Activated CD4-positive, CD25-positive, alpha-beta regulatory T cell (primary cell): ENCODE data around the gene CSRNP3.
"Not testable (repeated sequence)": the region's sequence is repeated elsewhere in the genome, so short reads cannot be mapped to it uniquely, and the experiment has no call there.

Experiments
- DNase-seq, 4 experiments: peaks; one replicate each; lab custom pipeline; 2025; lab: John Stamatoyannopoulos, UW

CSRNP3 gene

GRCh38 chr2:165587335-165587938 lies 117.9 kb downstream of the CSRNP3 start:
- no peak for DNase-seq

DNA sequence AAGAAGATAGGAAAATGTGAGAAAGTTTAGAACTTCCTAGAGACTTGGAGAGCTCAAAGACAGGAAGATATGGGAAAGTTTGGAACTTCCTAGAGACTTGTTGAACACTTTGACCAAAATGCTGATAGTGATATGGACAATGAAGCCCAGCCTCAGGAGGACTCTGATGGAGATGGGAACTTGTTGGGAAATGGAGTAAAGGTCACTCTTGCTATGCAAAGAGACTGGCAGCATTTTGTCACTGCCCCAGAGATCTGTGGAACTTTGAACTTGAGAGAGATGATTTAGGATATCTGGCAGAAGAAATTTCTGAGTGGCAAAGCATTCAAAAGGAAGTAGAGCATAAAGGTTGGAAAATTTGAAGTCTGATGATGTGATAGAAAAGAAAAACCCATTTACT lies 121.5 kb downstream of the CSRNP3 start:
- not testable (repeated sequence) for DNase-seq

- DNase-seq, result no peak
These were observed 123.6 kb downstream of the CSRNP3 start for GRCh38 chr2:165593081-165593480.

DNA sequence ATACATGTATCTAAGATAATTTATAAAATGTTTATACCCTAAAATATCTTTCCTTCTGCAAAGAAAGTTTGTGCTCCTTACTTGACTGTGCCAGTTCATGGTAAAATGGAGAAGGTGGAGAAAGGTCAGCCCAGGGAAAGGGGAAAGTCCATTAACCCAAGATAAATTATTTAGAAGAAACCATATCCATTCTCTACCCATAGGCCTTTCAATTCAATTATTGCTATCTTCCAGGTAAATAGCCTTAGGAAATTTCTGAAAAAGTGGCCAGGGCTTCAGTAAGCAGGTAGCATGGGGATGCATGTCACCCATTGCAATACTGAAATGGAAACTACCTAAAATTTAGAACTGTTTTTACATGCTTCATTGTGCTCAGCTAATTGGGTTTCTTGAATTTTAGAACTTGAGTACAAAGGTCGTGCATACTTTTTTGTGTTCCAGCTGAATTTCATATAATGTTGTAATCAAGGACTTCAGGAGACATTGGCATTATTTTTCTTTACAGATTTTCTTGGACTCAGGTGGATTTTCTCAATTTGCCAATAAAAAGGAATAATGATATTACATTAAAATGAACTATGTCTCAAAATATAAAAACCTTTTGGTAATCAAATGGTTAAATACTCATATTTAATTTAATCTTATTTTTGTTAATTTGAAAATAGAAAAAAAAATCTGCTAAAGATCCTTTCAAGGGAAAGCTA lies 124.9 kb downstream of the CSRNP3 start:
- DNase-seq, result no peak

GRCh38 chr2:165594935-165595255 lies 125.4 kb downstream of the CSRNP3 start:
- no peak for DNase-seq

DNA sequence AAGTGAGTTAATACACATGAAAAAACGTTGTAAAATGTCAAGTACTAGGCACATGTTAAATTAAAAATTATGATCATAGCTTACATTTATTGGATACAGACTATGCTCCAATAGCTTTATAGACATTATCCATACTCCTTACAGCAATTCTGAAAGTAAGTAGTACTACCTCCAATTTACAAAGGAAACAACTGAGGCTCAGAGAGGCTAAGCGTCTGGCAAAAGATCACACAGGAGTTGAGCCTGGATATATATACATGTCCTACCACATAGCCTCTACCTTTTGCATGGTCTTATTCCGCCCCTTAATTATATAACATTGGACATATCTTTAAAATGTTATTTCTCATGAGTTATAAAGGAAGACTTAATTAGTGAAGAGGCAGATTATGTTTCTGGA lies 127.3 kb downstream of the CSRNP3 start:
- no peak for DNase-seq

DNA sequence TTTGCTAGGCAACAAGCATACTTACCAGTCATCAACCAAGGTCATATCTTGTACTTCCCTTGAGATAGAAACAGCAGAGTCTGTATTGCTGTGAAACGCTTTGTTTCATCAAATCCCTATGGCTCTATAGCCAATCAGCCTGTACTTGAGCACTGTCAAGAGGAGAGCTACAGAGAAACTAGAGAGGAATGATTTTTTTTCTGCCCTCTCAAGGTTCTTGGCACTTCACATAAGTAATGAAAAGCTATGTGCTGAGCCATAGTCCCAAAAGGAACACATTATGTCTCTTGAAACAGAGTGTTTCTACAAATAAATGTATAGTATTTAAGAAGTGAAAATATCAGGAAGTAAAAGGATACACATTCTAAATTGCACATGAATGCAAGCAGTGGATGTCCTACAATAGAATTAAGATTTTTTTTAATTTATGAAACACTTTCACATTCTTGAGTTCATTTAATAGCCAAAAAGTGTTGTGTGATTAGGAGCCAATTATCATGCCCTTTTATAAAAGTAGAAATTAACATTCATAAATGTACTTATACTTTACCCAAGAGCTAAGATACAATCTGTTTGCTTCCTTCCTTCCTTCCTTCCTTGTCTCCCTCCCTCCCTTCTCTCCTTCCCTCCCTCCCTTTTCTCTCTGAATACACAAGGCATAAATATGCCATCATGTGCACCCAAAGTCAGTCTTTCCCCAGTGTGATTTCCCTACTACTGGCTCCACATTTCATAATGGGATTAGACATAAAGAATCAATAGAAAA lies 131.8 kb downstream of the CSRNP3 start:
- DNase-seq, result no peak

- no peak for DNase-seq
These were observed 132.5 kb downstream of the CSRNP3 start for GRCh38 chr2:165601928-165602521.

DNA sequence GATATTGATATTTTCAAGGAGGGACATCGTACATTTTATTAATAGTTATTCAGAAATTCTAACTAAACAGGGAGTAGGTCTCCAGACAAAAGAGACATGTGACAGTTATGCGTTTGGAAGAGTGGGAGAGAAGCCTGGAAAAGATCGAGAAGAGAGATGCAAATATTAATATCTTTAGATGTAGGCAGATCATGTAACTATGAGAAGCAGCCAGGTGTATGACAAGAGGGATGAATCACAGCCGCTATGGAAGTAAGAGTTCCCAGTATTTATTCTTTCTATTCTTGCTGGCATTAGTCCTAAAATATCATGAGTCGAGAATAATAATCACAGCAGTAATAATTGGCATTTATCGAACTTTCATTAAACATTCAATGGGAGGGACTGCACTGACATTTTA lies 140.2 kb downstream of the CSRNP3 start:
- DNase-seq, result no peak

DNA sequence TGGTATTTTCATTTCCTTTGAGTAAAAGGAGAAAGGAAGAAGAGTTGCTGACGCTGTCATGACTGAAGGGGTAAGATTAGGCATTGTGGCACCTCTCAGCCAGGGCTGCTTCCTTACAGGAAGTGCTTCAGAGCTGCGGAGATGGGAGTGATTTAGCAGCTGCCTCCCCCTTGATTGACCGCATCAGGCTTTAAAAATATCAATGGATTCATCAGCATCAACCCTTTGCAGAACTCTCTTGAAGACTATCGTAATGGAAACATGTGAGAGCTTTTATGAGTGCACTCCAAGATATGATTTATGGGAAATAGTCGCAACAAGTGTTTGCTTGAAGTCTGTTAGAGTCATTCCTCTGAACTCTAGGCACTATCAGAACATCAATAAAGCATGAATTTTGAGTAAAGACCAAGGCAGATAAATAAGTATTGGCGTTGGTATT lies 141.1 kb downstream of the CSRNP3 start:
- no peak for DNase-seq

GRCh38 chr2:165617741-165618481 lies 148.4 kb downstream of the CSRNP3 start:
- DNase-seq, result no peak

GRCh38 chr2:165618806-165619205 lies 149.3 kb downstream of the CSRNP3 start:
- no peak for DNase-seq

GRCh38 chr2:165621086-165621560 lies 151.6 kb downstream of the CSRNP3 start:
- no peak for DNase-seq

DNA sequence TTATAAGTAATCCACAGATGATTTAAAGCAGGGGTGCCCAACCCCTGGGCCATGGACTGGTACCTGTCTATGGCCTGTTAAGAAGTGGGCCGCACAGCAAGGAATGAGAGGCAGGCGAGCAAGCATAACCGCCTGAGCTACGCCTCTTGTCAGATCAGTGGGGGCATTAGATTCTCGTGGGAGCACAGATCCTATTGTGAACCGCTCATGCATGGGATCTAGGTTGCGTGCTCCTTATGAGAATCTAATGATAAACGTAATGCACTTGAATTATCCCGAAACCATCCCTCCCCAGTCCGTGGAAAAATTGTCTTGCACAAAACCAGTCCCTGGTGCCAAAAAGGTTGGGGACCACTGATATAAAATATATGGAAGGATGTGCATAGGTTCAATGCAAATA lies 153.7 kb downstream of the CSRNP3 start:
- no peak for DNase-seq

DNA sequence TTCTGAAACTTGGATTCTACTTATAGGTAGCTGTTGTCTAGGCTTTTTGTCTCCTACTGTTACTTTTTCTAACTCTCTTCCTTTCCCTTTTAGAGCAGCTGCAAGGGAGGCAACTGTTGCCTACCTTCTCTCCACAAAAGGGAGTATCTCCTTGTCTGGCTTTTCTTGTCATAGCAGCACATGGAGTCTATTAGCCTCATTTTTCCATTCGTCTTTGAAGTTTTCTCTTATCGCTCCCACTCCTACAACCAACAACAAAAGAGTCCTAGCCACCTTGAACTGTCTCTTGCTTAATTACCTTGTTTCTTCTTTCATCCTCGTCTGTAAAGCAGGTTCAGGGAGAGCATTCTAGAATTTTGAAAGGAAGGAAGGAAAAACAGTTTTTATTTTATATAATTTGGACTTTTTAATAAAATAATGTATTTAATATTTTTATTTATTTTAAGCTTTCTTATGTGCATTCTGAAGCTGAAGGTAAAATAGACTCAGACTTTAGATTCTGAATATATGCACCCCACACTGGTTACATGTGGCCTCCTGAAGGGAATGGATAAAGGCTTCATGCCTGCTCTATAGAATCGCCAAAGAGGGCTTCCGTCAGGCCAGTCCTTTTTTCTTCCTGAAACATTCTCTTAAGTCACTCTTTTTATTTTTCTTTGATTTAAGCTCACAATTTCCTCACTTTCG lies 154.4 kb downstream of the CSRNP3 start:
- DNase-seq, result no peak

DNA sequence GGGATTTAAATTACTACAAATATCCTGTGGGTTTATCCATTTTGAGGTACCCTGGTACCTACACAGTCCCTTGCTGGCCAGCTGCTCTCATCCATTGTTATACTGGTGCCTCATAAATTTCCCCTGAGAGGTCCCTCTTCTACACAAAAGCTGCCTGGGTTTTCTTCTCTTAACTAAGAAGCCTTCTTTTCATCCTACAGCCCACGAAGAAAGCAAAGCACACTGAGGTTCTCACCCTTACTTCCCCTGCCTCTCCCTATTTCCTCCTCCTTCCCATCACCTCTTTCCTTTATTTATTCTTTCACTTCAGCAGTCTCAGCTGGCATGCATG lies 154.9 kb downstream of the CSRNP3 start:
- no peak for DNase-seq

- no peak for DNase-seq
These were observed 158.0 kb downstream of the CSRNP3 start for GRCh38 chr2:165627470-165627869.

DNA sequence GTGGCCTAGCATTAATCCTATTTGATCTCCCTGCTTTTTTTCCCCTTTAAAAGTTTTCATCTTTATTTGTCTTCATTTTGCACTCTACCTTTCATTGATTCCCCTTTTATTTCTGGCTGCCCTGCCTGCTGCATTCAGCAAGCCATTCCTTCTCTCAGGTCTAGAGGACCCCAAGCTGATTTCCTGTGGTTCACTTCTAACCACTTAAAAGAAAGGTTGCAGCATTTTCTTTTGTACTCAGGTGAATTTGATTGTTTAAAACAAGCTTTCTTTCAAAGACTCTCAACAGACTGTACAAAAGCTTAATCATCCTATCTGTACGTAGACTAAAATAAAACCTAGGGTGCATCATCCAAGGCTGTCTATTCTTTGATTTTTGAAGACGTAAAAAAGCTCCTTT lies 160.3 kb downstream of the CSRNP3 start:
- DNase-seq, result no peak

- DNase-seq, result no peak
These were observed 160.7 kb downstream of the CSRNP3 start for GRCh38 chr2:165630236-165630635.

DNA sequence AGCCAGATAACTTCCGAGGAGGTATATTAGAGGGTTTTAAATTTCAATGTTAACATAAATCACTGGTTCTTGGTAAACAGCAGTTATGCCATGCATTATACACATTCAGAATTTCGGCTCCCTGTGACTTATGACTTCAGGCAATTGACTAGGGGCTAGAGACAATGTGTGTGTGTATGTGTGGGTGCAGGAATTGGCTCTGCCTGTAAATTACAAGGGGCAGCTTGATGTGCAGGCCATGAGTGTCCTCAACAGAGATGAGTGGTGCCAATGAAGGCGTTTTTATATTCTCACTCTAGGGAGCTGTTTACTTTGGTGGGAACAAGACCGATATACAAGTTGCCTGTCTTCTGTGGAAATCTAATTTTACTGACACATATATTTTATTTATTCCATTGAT lies 161.6 kb downstream of the CSRNP3 start:
- DNase-seq, result no peak

- no peak for DNase-seq
These were observed 163.1 kb downstream of the CSRNP3 start for GRCh38 chr2:165632594-165632993.

- DNase-seq, result no peak
These were observed 163.9 kb downstream of the CSRNP3 start for GRCh38 chr2:165633431-165633830.
